HG02798 (cell line): Measurements from ENCODE around the gene VEZT.

ENCODE experiments used
- ATAC-seq: cut with Tn5 transposase; IDR thresholded peaks from one replicate; pipeline ENCODE4 v1.9.1; 2021; ENCODE audit warnings: mild to moderate bottlenecking; ENCODE audit not compliant: unreplicated experiment, poor library complexity

Gene VEZT

DNA sequence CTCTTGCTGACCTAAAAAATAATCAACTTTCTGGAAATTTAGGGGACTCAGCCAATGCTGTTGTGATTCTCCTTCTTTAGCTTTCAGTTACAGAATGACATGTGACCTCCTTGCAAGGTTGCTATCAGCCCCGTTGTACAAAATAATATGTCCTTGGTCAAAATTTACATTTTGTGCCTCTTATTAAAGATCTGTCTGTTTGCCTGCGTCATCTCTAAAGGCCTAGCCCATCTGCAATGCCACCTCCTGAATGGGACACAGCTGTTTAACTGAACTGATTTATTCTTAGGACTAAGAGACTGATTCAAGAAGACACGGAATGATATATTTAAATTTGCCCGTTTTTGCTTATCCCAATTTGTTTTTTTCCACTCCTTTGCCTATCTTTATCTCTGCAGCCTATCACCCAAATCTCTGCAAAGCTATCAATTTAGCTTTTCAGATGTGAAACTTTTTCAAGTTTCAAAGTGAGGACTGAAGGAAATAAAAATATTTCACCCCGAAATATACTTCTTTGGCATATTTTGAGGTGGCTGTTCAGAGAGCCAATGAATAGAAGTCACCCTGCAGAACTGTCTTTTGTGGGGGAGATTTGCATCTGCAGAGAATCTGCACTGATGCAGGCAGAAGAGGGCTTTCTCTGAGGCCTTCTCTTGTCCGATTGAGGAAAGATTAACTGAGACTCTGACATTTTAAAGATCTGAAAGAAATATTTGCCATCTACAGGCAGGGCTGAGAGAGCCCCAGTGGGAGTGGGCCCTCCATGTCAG lies 126.0 kb downstream of the VEZT start:
- ATAC-seq, result no peak

GRCh38 chr12:95349291-95349690 lies 131.7 kb downstream of the VEZT start:
- ATAC-seq, result no peak

DNA sequence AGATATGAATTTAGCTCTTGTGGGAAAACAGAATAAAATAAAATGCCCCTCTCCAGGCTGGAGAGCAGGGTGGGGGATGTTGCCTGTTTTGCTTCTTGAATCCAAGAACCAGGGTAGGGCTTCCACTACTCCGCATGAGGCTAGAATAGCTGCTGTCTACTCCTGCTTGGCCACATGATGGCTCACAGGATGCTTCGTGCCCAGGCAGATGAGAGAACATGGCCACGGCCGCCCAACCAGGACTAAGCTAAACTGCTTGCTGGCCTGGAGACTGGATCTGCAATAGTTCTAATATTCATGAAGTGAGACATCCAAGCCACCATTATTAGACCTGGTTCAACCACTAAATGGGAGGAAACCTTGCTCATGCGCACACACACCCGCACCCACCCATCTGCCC lies 134.1 kb downstream of the VEZT start:
- no peak for ATAC-seq
